Measurements from ENCODE around the gene NEDD9.

DNA sequence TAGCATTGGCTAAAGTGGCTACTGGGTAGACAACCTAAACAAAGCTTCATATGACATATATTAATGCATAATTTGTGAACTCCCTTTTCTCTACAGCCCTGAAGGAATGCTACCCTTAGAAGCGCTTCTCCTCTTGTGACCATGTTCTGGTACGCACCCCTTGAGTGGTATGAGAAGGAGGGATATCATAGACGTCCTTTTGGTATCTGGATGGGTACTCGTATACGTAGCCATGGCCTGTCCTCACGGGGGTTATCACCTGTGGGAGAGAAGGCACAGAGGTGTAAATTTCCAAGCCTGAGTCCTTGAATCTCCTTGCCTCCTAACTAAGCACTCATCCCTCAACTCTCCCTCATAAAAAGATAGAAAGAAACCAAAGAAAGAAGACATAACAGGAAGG lies 39.0 kb downstream of the NEDD9 start:
- TF ChIP-seq, protein P1, sequence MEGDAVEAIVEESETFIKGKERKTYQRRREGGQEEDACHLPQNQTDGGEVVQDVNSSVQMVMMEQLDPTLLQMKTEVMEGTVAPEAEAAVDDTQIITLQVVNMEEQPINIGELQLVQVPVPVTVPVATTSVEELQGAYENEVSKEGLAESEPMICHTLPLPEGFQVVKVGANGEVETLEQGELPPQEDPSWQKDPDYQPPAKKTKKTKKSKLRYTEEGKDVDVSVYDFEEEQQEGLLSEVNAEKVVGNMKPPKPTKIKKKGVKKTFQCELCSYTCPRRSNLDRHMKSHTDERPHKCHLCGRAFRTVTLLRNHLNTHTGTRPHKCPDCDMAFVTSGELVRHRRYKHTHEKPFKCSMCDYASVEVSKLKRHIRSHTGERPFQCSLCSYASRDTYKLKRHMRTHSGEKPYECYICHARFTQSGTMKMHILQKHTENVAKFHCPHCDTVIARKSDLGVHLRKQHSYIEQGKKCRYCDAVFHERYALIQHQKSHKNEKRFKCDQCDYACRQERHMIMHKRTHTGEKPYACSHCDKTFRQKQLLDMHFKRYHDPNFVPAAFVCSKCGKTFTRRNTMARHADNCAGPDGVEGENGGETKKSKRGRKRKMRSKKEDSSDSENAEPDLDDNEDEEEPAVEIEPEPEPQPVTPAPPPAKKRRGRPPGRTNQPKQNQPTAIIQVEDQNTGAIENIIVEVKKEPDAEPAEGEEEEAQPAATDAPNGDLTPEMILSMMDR (IDR thresholded peaks at IDR 0.05): no peak
- TF ChIP-seq POLR2A (IDR thresholded peaks at IDR 0.05): no peak

All from esophagus squamous epithelium (tissue), 4 donors.